HEK293 (cell line): ENCODE measurements around the gene MARK3.

Experiments
- CTCF ChIA-PET: fragments of 350-600 bp; formaldehyde crosslinking; extraction: SDS; loops from one replicate; lab custom pipeline; 2021; ENCODE audit warnings: antibody characterized with exemption; lab: Yijun Ruan, JAX
- POLR2A ChIA-PET: fragments of 300-600 bp; formaldehyde crosslinking; extraction: SDS; loops from one replicate; lab custom pipeline; 2020; ENCODE audit warnings: antibody characterized with exemption, inconsistent platforms; lab: Yijun Ruan, JAX
- H3K27ac ChIP-seq: fragments of 200-500 bp; sonication (Bioruptor generic); 2 replicates; pipeline ENCODE4 v1.5.1; 2014; ENCODE audit warnings: low read depth, low read length, control low read depth, inconsistent platforms; ENCODE audit errors: extremely low read depth
- H3K36me3 ChIP-seq, 2 experiments: fragments of 200-500 bp in 1 of 2; sonication (Bioruptor generic) in 1 of 2; 1 replicate in 1 of 2; 2 replicates in 1 of 2; pipeline ENCODE4 v1.5.1; 2014 to 2017; ENCODE audit warnings: inconsistent platforms in 2 of 2, low read length in 2 of 2; ENCODE audit not compliant: control insufficient read depth in 2 of 2, insufficient read depth in 1 of 2
- H3K4me1 ChIP-seq: fragments of 200-500 bp; sonication (Bioruptor generic); 2 replicates; pipeline ENCODE4 v1.5.1; 2014; ENCODE audit warnings: mild to moderate bottlenecking, low read length, inconsistent platforms; ENCODE audit not compliant: control insufficient read depth, insufficient read depth
- H3K4me3 ChIP-seq: 2 replicates; pipeline ENCODE4 v1.5.1; 2011; ENCODE audit warnings: low read depth, mild to moderate bottlenecking, control low read depth, low read length, moderate library complexity
- H3K9me3 ChIP-seq: fragments of 200-500 bp; sonication (Bioruptor generic); 2 replicates; pipeline ENCODE4 v1.5.1; 2014; ENCODE audit warnings: low read depth, low read length, inconsistent platforms; ENCODE audit not compliant: control insufficient read depth, insufficient read depth
- GLI2 ChIP-seq: fragments of 450-650 bp; formaldehyde crosslinking; IDR thresholded peaks from 2 replicates; pipeline ENCODE4; 2017; ENCODE audit warnings: missing biosample characterization, missing genetic modification characterization, low read depth, borderline replicate concordance
- KLF10 ChIP-seq: fragments of 450-650 bp; IDR thresholded peaks from 2 replicates; pipeline ENCODE4 v1.5.1; 2018; ENCODE audit warnings: missing biosample characterization, mild to moderate bottlenecking, missing genetic modification characterization
- KLF17 ChIP-seq: fragments of 450-650 bp; formaldehyde crosslinking; IDR thresholded peaks from 2 replicates; pipeline ENCODE4 v1.5.1; 2016; ENCODE audit warnings: missing biosample characterization, missing genetic modification characterization
- KLF8 ChIP-seq: fragments of 450-650 bp; formaldehyde crosslinking; IDR thresholded peaks from 2 replicates; pipeline ENCODE4 v1.5.1; 2016; ENCODE audit warnings: missing biosample characterization, missing genetic modification characterization
- MEIS1 ChIP-seq: sonication (generic); formaldehyde crosslinking; IDR thresholded peaks from 2 replicates; pipeline ENCODE4 v1.8.1; 2022; ENCODE audit warnings: missing genetic modification reagents, mild to moderate bottlenecking, borderline replicate concordance
- PBX3 ChIP-seq: sonication (generic); formaldehyde crosslinking; IDR thresholded peaks from 2 replicates; pipeline ENCODE4 v1.8.1; 2022; ENCODE audit warnings: mild to moderate bottlenecking, moderate library complexity, missing genetic modification reagents
- PRDM1 ChIP-seq: fragments of 450-650 bp; formaldehyde crosslinking; IDR thresholded peaks from 2 replicates; pipeline ENCODE4; 2016; ENCODE audit warnings: missing biosample characterization, missing genetic modification characterization
- PRDM10 ChIP-seq: fragments of 450-650 bp; formaldehyde crosslinking; IDR thresholded peaks from 2 replicates; pipeline ENCODE4 v1.5.1; 2016; ENCODE audit warnings: missing biosample characterization, missing genetic modification characterization
- SCRT2 ChIP-seq: fragments of 450-650 bp; formaldehyde crosslinking; IDR thresholded peaks from 2 replicates; pipeline ENCODE4 v1.5.1; 2016; ENCODE audit warnings: missing biosample characterization, missing genetic modification characterization
- ZBTB10 ChIP-seq: fragments of 450-650 bp; formaldehyde crosslinking; IDR thresholded peaks from 2 replicates; pipeline ENCODE4 v1.5.1; 2016; ENCODE audit warnings: missing biosample characterization, missing genetic modification characterization
- ZBTB17 ChIP-seq: fragments of 450-650 bp; formaldehyde crosslinking; IDR thresholded peaks from 2 replicates; pipeline ENCODE4 v1.5.1; 2016; ENCODE audit warnings: missing biosample characterization, missing genetic modification characterization
- ZFP69B ChIP-seq: fragments of 450-650 bp; formaldehyde crosslinking; IDR thresholded peaks from 2 replicates; pipeline ENCODE4 v1.5.1; 2016; ENCODE audit warnings: missing biosample characterization, missing genetic modification characterization
- ZIC2 ChIP-seq: fragments of 450-650 bp; formaldehyde crosslinking; IDR thresholded peaks from 2 replicates; pipeline ENCODE4 v1.5.1; 2016; ENCODE audit warnings: missing biosample characterization, missing genetic modification characterization
- ZNF112 ChIP-seq: fragments of 450-650 bp; formaldehyde crosslinking; IDR thresholded peaks from 2 replicates; pipeline ENCODE4 v1.5.0; 2017; ENCODE audit warnings: missing biosample characterization, missing genetic modification characterization
- ZNF133 ChIP-seq: fragments of 450-650 bp; formaldehyde crosslinking; IDR thresholded peaks from 2 replicates; pipeline ENCODE4 v1.5.1; 2016; ENCODE audit warnings: missing biosample characterization, missing genetic modification characterization
- ZNF138 ChIP-seq: fragments of 450-650 bp; formaldehyde crosslinking; IDR thresholded peaks from 2 replicates; pipeline ENCODE4 v1.5.1; 2016; ENCODE audit warnings: missing biosample characterization, missing genetic modification characterization, borderline replicate concordance
- ZNF175 ChIP-seq: fragments of 450-650 bp; formaldehyde crosslinking; IDR thresholded peaks from 2 replicates; pipeline ENCODE4 v1.5.1; 2016; ENCODE audit warnings: missing biosample characterization, missing genetic modification characterization
- ZNF2 ChIP-seq: fragments of 450-650 bp; formaldehyde crosslinking; IDR thresholded peaks from 2 replicates; pipeline ENCODE4 v1.5.1; 2016; ENCODE audit warnings: missing biosample characterization, missing genetic modification characterization
- ZNF211 ChIP-seq: fragments of 450-650 bp; formaldehyde crosslinking; IDR thresholded peaks from 2 replicates; pipeline ENCODE4 v1.5.1; 2016; ENCODE audit warnings: low read depth, missing biosample characterization, missing genetic modification characterization
- ZNF221 ChIP-seq: fragments of 450-650 bp; formaldehyde crosslinking; IDR thresholded peaks from 2 replicates; pipeline ENCODE4 v1.5.1; 2017; ENCODE audit warnings: missing biosample characterization, missing genetic modification characterization, borderline replicate concordance
- ZNF24 ChIP-seq: fragments of 450-650 bp; formaldehyde crosslinking; IDR thresholded peaks from 2 replicates; pipeline ENCODE4 v1.5.1; 2016; ENCODE audit warnings: missing biosample characterization, missing genetic modification characterization
- ZNF302 ChIP-seq: fragments of 450-650 bp; formaldehyde crosslinking; IDR thresholded peaks from 2 replicates; pipeline ENCODE4 v1.5.1; 2016; ENCODE audit warnings: missing biosample characterization, missing genetic modification characterization, low read depth
- ZNF341 ChIP-seq: fragments of 450-650 bp; formaldehyde crosslinking; IDR thresholded peaks from 2 replicates; pipeline ENCODE4; 2016; ENCODE audit warnings: low read depth, missing biosample characterization, missing genetic modification characterization
- ZNF530 ChIP-seq: fragments of 450-650 bp; formaldehyde crosslinking; IDR thresholded peaks from 2 replicates; pipeline ENCODE4 v1.5.1; 2016; ENCODE audit warnings: low read depth, missing biosample characterization, missing genetic modification characterization
- ZNF626 ChIP-seq: fragments of 450-650 bp; sonication (Bioruptor Pico); formaldehyde crosslinking; IDR thresholded peaks from 2 replicates; pipeline ENCODE4 v1.5.1; 2018; ENCODE audit warnings: missing biosample characterization, missing genetic modification characterization, inconsistent platforms
- ZNF629 ChIP-seq: fragments of 450-650 bp; formaldehyde crosslinking; IDR thresholded peaks from 2 replicates; pipeline ENCODE4 v1.5.1; 2017; ENCODE audit warnings: missing biosample characterization, missing genetic modification characterization
- ZNF654 ChIP-seq: fragments of 450-650 bp; formaldehyde crosslinking; IDR thresholded peaks from 2 replicates; pipeline ENCODE4 v1.5.1; 2016; ENCODE audit warnings: low read depth, missing biosample characterization, missing genetic modification characterization
- ZNF768 ChIP-seq: fragments of 450-650 bp; formaldehyde crosslinking; IDR thresholded peaks from 2 replicates; pipeline ENCODE4 v1.5.1; 2018; ENCODE audit warnings: missing biosample characterization, mild to moderate bottlenecking, missing genetic modification characterization
- ZNF843 ChIP-seq: fragments of 450-650 bp; formaldehyde crosslinking; IDR thresholded peaks from 2 replicates; pipeline ENCODE4 v1.5.1; 2016; ENCODE audit warnings: missing biosample characterization, missing genetic modification characterization
- ZXDB ChIP-seq: fragments of 450-650 bp; formaldehyde crosslinking; IDR thresholded peaks from 2 replicates; pipeline ENCODE4 v1.5.1; 2016; ENCODE audit warnings: missing biosample characterization, missing genetic modification characterization

The MARK3 gene

GRCh38 chr14:103518422-103519042 lies 133.3 kb downstream of the MARK3 start:
- Histone ChIP-seq H3K4me3 (no peak overlapping the region), H3K36me3 (peaks cover 0 to 33% of the 10 kb centered on the region in 2 experiments; a peak in 1 of 3 replicates), H3K9me3 (no peaks in the 10 kb centered on the region), H3K27ac (peak overlapping the region; percentile 99), H3K4me1 (peaks cover 15% of the 10 kb centered on the region)
- CTCF ChIA-PET: interaction anchor here (0.7 to 3.9 kb wide), 22 partner anchors 8 to 386 kb away, joined by 3 to 48 read pairs (median 4); partner anchors contain the start of gene TRMT61A
- POLR2A ChIA-PET: interaction anchor here (0.7 to 2.7 kb wide), 12 partner anchors 10 to 186 kb away, joined by 3 to 24 read pairs (median 4); partner anchors contain the start of genes EIF5 and TRMT61A
- TF ChIP-seq ZFP69B (no peak; the same call in 1 of the 2 replicates), PRDM1 (tag by site-specific recombination) (no peak), ZNF221 (no peak), ZNF629 (tag by site-specific recombination) (no peak), ZNF211 (tag by site-specific recombination) (no peak), ZNF133 (tag by site-specific recombination) (no peak), SCRT2 (no peak), ZNF341 (tag by site-specific recombination) (peak; percentile 93), ZNF175 (tag by site-specific recombination) (no peak), ZNF112 (tag by site-specific recombination) (no peak), ZNF626 (tag by site-specific recombination) (no peak), KLF17 (tag by site-specific recombination) (no peak), ZNF654 (peak; percentile 82), GLI2 (tag by site-specific recombination) (no peak), ZNF530 (tag by site-specific recombination) (no peak), KLF10 (tag by site-specific recombination) (peak; percentile 79), ZNF768 (tag by site-specific recombination) (no peak), ZBTB10 (tag by site-specific recombination) (peak; percentile 91), PRDM10 (tag by site-specific recombination) (peak; percentile 93), MEIS1 (CRISPR knock-in tag) (no peak), ZNF302 (tag by site-specific recombination) (no peak), ZNF2 (tag by site-specific recombination) (peak; percentile 73), PBX3 (CRISPR knock-in tag) (no peak), ZNF138 (tag by site-specific recombination) (no peak), ZNF24 (tag by site-specific recombination) (no peak), ZIC2 (tag by site-specific recombination) (peak; percentile 74), ZXDB (peak; percentile 4; the same call in 1 of the 2 replicates), KLF8 (tag by site-specific recombination) (peak; percentile 55), ZNF843 (tag by site-specific recombination) (0 out of 2 replicates have a peak, but pooled peaks have one; percentile 43), ZBTB17 (tag by site-specific recombination) (no peak)
